SK-N-SH (cell line): ENCODE results near the gene ADAMTS9. TPM values are rescaled to one million over a fixed set of nuclear protein-coding genes. Genes with fewer than 3 reads are reported as not detected.

Source experiments
- CTCF ChIA-PET: fragments of 300-600, 350-600 bp; formaldehyde crosslinking; extraction: SDS; loops from one replicate; lab custom pipeline; 2021; lab: Yijun Ruan, JAX
- POLR2A ChIA-PET: fragments of 350-600 bp; sonication (Branson Sonifier 250); formaldehyde crosslinking; extraction: SDS; loops from one replicate; lab custom pipeline; 2020; ENCODE audit warnings: antibody characterized with exemption, inconsistent platforms; lab: Yijun Ruan, JAX
- DNase-seq: peaks from one replicate; pipeline ENCODE4 v3.0.0; 2012
- H2AFZ ChIP-seq: fragments of 200-600 bp; sonication (generic); 2 replicates; pipeline ENCODE4 v1.8.1; 2016; ENCODE audit warnings: antibody characterized with exemption, mild to moderate bottlenecking, low read depth
- H3F3A ChIP-seq: fragments of 200-600 bp; sonication (generic); replicated peaks from 2 replicates; pipeline ENCODE3; 2016; ENCODE audit warnings: antibody characterized with exemption, mild to moderate bottlenecking; ENCODE audit not compliant: insufficient read depth
- H3K27ac ChIP-seq, 2 experiments: fragments of 200-500 bp in 1 of 2; fragments of 200-600 bp in 1 of 2; sonication (Bioruptor generic) in 1 of 2; sonication (generic), shearing (Covaris generic) in 1 of 2; 2 replicates each; pipeline versions ENCODE4 v1.5.1 to v1.6.1; 2014 to 2016; ENCODE audit warnings: low read depth in 2 of 2, inconsistent platforms in 1 of 2, low read length in 1 of 2, mild to moderate bottlenecking in 1 of 2, mixed read lengths in 1 of 2
- H3K27me3 ChIP-seq: fragments of 200-600 bp; sonication (generic), shearing (Covaris generic); 2 replicates; pipeline ENCODE4 v1.6.1; 2016; ENCODE audit warnings: mixed run types; ENCODE audit not compliant: insufficient read depth
- H3K36me3 ChIP-seq, 2 experiments: fragments of 200-500 bp in 1 of 2; fragments of 200-600 bp in 1 of 2; sonication (Bioruptor generic) in 1 of 2; sonication (generic) in 1 of 2; replicated peaks in 1 of 2; 2 replicates each; pipeline versions ENCODE3 to v1.5.1; 2014 to 2016; ENCODE audit warnings: low read length in 1 of 2, mild to moderate bottlenecking in 1 of 2; ENCODE audit not compliant: insufficient read depth in 2 of 2, control insufficient read depth in 1 of 2
- H3K4me1 ChIP-seq, 2 experiments: fragments of 200-500 bp in 1 of 2; fragments of 200-600 bp in 1 of 2; sonication (Bioruptor generic) in 1 of 2; sonication (generic), shearing (Covaris generic) in 1 of 2; 2 replicates each; pipeline versions ENCODE4 v1.5.1 to v1.6.1; 2014 to 2016; ENCODE audit warnings: low read depth in 1 of 2, low read length in 1 of 2, mixed run types in 1 of 2; ENCODE audit not compliant: insufficient read depth in 2 of 2, control insufficient read depth in 1 of 2
- H3K4me2 ChIP-seq: fragments of 200-600 bp; sonication (generic), shearing (Covaris generic); 2 replicates; pipeline ENCODE4 v1.6.1; 2017; ENCODE audit warnings: mixed run types
- H3K4me3 ChIP-seq, 2 experiments: fragments of 200-500 bp in 1 of 2; fragments of 200-600 bp in 1 of 2; sonication (Bioruptor generic) in 1 of 2; sonication (generic), shearing (Covaris generic) in 1 of 2; 2 replicates each; pipeline versions ENCODE4 v1.5.1 to v1.8.1; 2014 to 2016; ENCODE audit warnings: low read depth in 2 of 2, inconsistent platforms in 1 of 2, low read length in 1 of 2, mild to moderate bottlenecking in 1 of 2, mixed read lengths in 1 of 2, moderate library complexity in 1 of 2
- H3K79me2 ChIP-seq: fragments of 200-600 bp; sonication (generic); 2 replicates; pipeline ENCODE4 v1.8.1; 2017; ENCODE audit warnings: mild to moderate bottlenecking; ENCODE audit not compliant: insufficient read depth
- H3K9ac ChIP-seq: fragments of 200-600 bp; sonication (generic); 2 replicates; pipeline ENCODE4 v1.6.1; 2017; ENCODE audit warnings: mixed run types
- H3K9me2 ChIP-seq: fragments of 200-600 bp; sonication (generic); 2 replicates; pipeline ENCODE4 v1.6.1; 2017; ENCODE audit warnings: mixed run types
- H3K9me3 ChIP-seq: fragments of 200-600 bp; sonication (generic); 2 replicates; pipeline ENCODE4 v1.6.1; 2017; ENCODE audit warnings: mixed run types, mild to moderate bottlenecking, moderate library complexity
- H4K20me1 ChIP-seq: fragments of 200-600 bp; sonication (generic); 2 replicates; pipeline ENCODE4 v1.6.1; 2017; ENCODE audit warnings: mild to moderate bottlenecking, mixed run types; ENCODE audit not compliant: insufficient read depth
- CHD2 ChIP-seq: fragments of 150-350 bp; IDR thresholded peaks from 2 replicates; pipeline ENCODE4 v1.6.1; 2018; ENCODE audit warnings: low read length; ENCODE audit not compliant: partially characterized antibody
- ELF1 ChIP-seq: IDR thresholded peaks from 2 replicates; pipeline ENCODE4 v1.4.0; 2012
- GATA2 ChIP-seq: sonication (generic); formaldehyde crosslinking; IDR thresholded peaks from 2 replicates; pipeline ENCODE4 v1.5.0; 2020; ENCODE audit warnings: mild to moderate bottlenecking, missing genetic modification reagents
- MEF2A ChIP-seq: IDR thresholded peaks from 2 replicates; pipeline ENCODE4 v1.4.0; 2012; ENCODE audit warnings: low read depth, borderline replicate concordance
- MXI1 ChIP-seq: IDR thresholded peaks from 2 replicates; pipeline ENCODE4 v1.6.1; 2012; ENCODE audit warnings: mild to moderate bottlenecking, low read depth, low read length, improper control_type of control experiment
- NFIC ChIP-seq: IDR thresholded peaks from 2 replicates; pipeline ENCODE4 v1.4.0; 2012; ENCODE audit warnings: borderline replicate concordance
- RCOR1 ChIP-seq: fragments of 150-350 bp; IDR thresholded peaks from 2 replicates; pipeline ENCODE4 v1.6.1; 2017; ENCODE audit warnings: antibody characterized with exemption, low read length
- RFX5 ChIP-seq: IDR thresholded peaks from 2 replicates; pipeline ENCODE4 v1.6.1; 2012; ENCODE audit warnings: mild to moderate bottlenecking, improper control_type of control experiment, low read length
- SIN3A ChIP-seq: IDR thresholded peaks from 2 replicates; pipeline ENCODE4 v1.6.1; 2012; ENCODE audit warnings: low read depth, mild to moderate bottlenecking, low read length, moderate library complexity, borderline replicate concordance
- TCF12 ChIP-seq: IDR thresholded peaks from 2 replicates; pipeline ENCODE4 v1.4.0; 2012
- USF2 ChIP-seq: fragments of 150-350 bp; IDR thresholded peaks from 2 replicates; pipeline ENCODE4 v1.6.1; 2017; ENCODE audit warnings: antibody characterized with exemption, low read length, low read depth, borderline replicate concordance
- ZBTB33 ChIP-seq: IDR thresholded peaks from 2 replicates; pipeline ENCODE4 v1.4.0; 2012; ENCODE audit warnings: low read depth, borderline replicate concordance
- WGBS: methylation state at CpG from one replicate; pipeline ENCODE4 v1.1.6; 2017; ENCODE audit warnings: low lambda C conversion rate; 5-methylcytosine and 5-hydroxymethylcytosine counted together
- polyA plus RNA-seq, 3 experiments: library from polyadenylated mRNA; depleted of rRNA; stranded (reverse); fragments of >200 nt; gene quantifications; 2 replicates each; pipeline ENCODE4 v1.2.3, GENCODE V29; 2012
- TF ChIP-seq, protein P1 (sequence below): IDR thresholded peaks from 2 replicates; pipeline ENCODE4 v1.4.0; 2012; ENCODE audit warnings: low read depth
- TF ChIP-seq, protein P2 (sequence below): fragments of 200-600 bp; sonication (generic); IDR thresholded peaks from 2 replicates; pipeline ENCODE4 v1.6.1; 2017; ENCODE audit warnings: antibody characterized with exemption, mild to moderate bottlenecking, moderate library complexity

The ADAMTS9 gene
- polyA plus RNA-seq, 1 of the 3 experiments (the other 2 are of a cell fraction) = 4.1 TPM

- Histone ChIP-seq H3K9ac (no peak overlapping the region), H3K79me2 (no peaks in the 10 kb centered on the region), H4K20me1 (no peaks in the 10 kb centered on the region), H3K4me3 (no peak overlapping the region), H3K4me1 (no peaks in the 10 kb centered on the region; a peak in 1 of 4 replicates), H3F3A (no peaks in the 10 kb centered on the region), H3K9me3 (no peaks in the 10 kb centered on the region), H2AFZ (no peak overlapping the region), H3K9me2 (no peaks in the 10 kb centered on the region), H3K36me3 (no peaks in the 10 kb centered on the region), H3K27me3 (no peaks in the 10 kb centered on the region), H3K4me2 (no peak overlapping the region), H3K27ac (no peak overlapping the region)
- ChIA-PET POLR2A (no interaction called here), CTCF (interaction anchor here (0.8 to 1.9 kb wide), 4 partner anchors 10 to 191 kb away, joined by 3 to 4 read pairs (median 4); no protein-coding TSS in a partner anchor)
- 51% methylated on average over 3 of the region's 3 CpGs for WGBS
- DNase-seq = no peak
- TF ChIP-seq RFX5 (no peak), ZBTB33 (no peak), MEF2A (no peak), CHD2 (no peak), RCOR1 (no peak), MXI1 (no peak), TCF12 (no peak), USF2 (no peak), GATA2 (CRISPR knock-in tag) (no peak), SIN3A (no peak), ELF1 (no peak), NFIC (no peak)
- TF ChIP-seq, protein P1, sequence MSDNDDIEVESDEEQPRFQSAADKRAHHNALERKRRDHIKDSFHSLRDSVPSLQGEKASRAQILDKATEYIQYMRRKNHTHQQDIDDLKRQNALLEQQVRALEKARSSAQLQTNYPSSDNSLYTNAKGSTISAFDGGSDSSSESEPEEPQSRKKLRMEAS = no peak
- TF ChIP-seq, protein P2, sequence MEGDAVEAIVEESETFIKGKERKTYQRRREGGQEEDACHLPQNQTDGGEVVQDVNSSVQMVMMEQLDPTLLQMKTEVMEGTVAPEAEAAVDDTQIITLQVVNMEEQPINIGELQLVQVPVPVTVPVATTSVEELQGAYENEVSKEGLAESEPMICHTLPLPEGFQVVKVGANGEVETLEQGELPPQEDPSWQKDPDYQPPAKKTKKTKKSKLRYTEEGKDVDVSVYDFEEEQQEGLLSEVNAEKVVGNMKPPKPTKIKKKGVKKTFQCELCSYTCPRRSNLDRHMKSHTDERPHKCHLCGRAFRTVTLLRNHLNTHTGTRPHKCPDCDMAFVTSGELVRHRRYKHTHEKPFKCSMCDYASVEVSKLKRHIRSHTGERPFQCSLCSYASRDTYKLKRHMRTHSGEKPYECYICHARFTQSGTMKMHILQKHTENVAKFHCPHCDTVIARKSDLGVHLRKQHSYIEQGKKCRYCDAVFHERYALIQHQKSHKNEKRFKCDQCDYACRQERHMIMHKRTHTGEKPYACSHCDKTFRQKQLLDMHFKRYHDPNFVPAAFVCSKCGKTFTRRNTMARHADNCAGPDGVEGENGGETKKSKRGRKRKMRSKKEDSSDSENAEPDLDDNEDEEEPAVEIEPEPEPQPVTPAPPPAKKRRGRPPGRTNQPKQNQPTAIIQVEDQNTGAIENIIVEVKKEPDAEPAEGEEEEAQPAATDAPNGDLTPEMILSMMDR = no peak
Observed at GRCh38 chr3:64726414-64727090, 38.8 kb upstream of the ADAMTS9 start.
